Spleen (tissue), 11 donors: Measurements from ENCODE around the gene ZNF516. TPM values are rescaled to one million over a fixed set of nuclear protein-coding genes. Genes with fewer than 3 reads are reported as not detected.

ENCODE experiments used
- DNase-seq: peaks from one replicate; pipeline ENCODE4 v3.0.0-alpha.2; 2020
- H3K27ac ChIP-seq, 8 donors: fragments of 200-600 bp; sonication (generic) in 7 of 8; 1 replicate in 4 of 8; 2 replicates in 4 of 8; pipeline versions ENCODE4 v1.5.0 to v1.8.0; 2016 to 2021; ENCODE audit warnings: inconsistent platforms in 4 of 8, mild to moderate bottlenecking in 4 of 8, moderate library complexity in 1 of 8
- H3K27me3 ChIP-seq, 7 donors: fragments of 200-600 bp; sonication (generic) in 6 of 7; replicated peaks in 1 of 7; 1 replicate in 4 of 7; 2 replicates in 3 of 7; pipeline versions ENCODE4 v1.5.0 to v1.8.0; 2016 to 2021; ENCODE audit warnings: inconsistent platforms in 3 of 7, mild to moderate bottlenecking in 1 of 7
- H3K36me3 ChIP-seq, 6 donors: fragments of 200-600 bp; sonication (generic) in 5 of 6; 1 replicate in 4 of 6; 2 replicates in 2 of 6; pipeline versions ENCODE4 v1.5.0 to v1.8.0; 2016 to 2021; ENCODE audit warnings: inconsistent platforms in 2 of 6
- H3K4me1 ChIP-seq, 6 donors: fragments of 200-600 bp; sonication (generic) in 5 of 6; 1 replicate in 3 of 6; 2 replicates in 3 of 6; pipeline versions ENCODE4 v1.5.0 to v1.8.0; 2016 to 2021; ENCODE audit warnings: inconsistent platforms in 3 of 6
- H3K4me3 ChIP-seq, 8 donors: fragments of 200-600 bp; sonication (generic) in 7 of 8; 1 replicate in 4 of 8; 2 replicates in 4 of 8; pipeline versions ENCODE4 v1.5.0 to v1.8.0; 2016 to 2021; ENCODE audit warnings: inconsistent platforms in 4 of 8, mild to moderate bottlenecking in 4 of 8, moderate library complexity in 2 of 8
- H3K9me3 ChIP-seq, 8 donors: fragments of 200-600 bp; sonication (generic) in 7 of 8; 1 replicate in 4 of 8; 2 replicates in 4 of 8; pipeline versions ENCODE4 v1.5.0 to v1.8.0; 2016 to 2021; ENCODE audit warnings: inconsistent platforms in 4 of 8
- POLR2A ChIP-seq, 3 donors: fragments of 450-650 bp; IDR thresholded peaks; one replicate each; pipeline ENCODE4 v1.5.1; 2017; ENCODE audit warnings: antibody characterized with exemption in 3 of 3, mild to moderate bottlenecking in 1 of 3
- POLR2AphosphoS5 ChIP-seq, 3 donors: sonication (generic); formaldehyde crosslinking; IDR thresholded peaks; one replicate each; pipeline ENCODE4 v1.5.1; 2017; ENCODE audit warnings: antibody characterized with exemption in 3 of 3
- WGBS, 5 donors: extraction: QIAGEN DNeasy Blood & Tissue Kit in 3 of 5; methylation state at CpG; one replicate each; pipeline versions ENCODE4 v1.1.5 to v1.1.7; 2013 to 2018; 5-methylcytosine and 5-hydroxymethylcytosine counted together
- intact Hi-C: fragments of 100-400 bp; cut with DNase I; formaldehyde crosslinking; loops from one replicate; pipeline ENCODE4 v1.15.0; 2023; ENCODE audit warnings: low total_unique reads
- polyA plus RNA-seq, 3 donors: library from polyadenylated mRNA; stranded (reverse); fragments of 200-250 nt; gene quantifications; one replicate each; pipeline ENCODE4 v1.2.1, GENCODE V29; 2013
- total RNA-seq, 7 donors: library from RNA; depleted of rRNA in 3 of 7; stranded (reverse); fragments of >200 nt in 3 of 7; fragmentation: NEBNext Ultra II Directional in 4 of 7; extraction: Animal tissue kit (Norgen Biotek cat#: 25700) in 4 of 7; gene quantifications; one replicate each; pipeline versions ENCODE4 v1.1.0 to v1.2.1, GENCODE V29; 2016 to 2021
- TF ChIP-seq, protein P1 (sequence below), 11 experiments: fragments of 200-600 bp in 7 of 11; fragments of 450-650 bp in 4 of 11; sonication (generic) in 4 of 11; IDR thresholded peaks in 8 of 11; conservative IDR thresholded peaks in 3 of 11; 1 replicate in 7 of 11; 2 replicates in 4 of 11; pipeline versions ENCODE4 v1.4.0 to v1.8.0; 2016 to 2021; ENCODE audit warnings: antibody characterized with exemption in 11 of 11, inconsistent platforms in 4 of 11, mild to moderate bottlenecking in 1 of 11
- donor health status: healthy with polysubstance abuse.
- donor health status: DM: no; HTN: no; CAD: no; lungs with moderate emphysema.
- donor health status: DM: no; HTN: no; CAD: no.
- donor health status: Bipolar disorder and iron deficiency.
- donor health status: healthy.
- donor health status: DM: no; HTN: no; CAD: no.
- donor health status: DM: yes; HTN: yes; CAD: no.

ZNF516 gene
- total and polyA plus RNA-seq, 10 donors = 4.5 to 58.4 (median 40.0) TPM

DNA sequence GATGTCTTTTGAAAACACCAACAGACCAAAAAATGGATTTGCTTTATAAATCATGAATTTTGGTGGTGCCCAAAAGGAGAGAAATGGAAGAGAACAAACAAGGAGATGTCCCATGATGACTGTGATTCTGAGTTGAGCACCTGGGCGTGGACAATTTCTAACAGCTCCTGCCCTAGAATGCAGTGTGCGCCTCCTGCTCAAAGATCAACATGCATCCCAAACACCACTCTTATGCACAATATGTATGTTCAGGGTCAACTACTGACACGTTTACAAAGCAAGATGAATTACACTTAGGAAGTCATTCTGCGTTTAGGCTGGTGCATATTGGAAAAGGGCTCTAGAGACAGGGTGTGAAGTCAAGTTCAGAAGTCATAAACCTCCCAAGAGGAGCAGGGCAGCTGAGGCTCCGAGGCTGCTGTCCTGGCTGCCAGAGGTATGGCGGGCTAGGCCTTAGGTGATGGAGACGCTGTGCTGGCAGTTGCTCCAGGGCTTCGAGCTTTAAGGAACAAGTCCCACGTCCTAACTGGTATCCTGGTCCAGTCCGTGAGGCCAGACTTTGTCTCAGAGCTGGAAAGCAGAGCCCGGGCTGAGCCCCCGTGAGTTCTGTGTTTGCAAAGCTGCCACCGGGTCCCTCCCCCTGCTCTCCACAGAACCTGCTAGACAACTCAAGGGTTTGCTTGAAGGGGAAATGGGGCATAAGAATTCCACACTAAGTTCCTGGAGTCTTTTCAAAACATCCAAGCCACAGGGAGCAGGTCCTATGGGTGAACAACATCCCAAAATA is 74.0 kb downstream of the ZNF516 start:
- Histone ChIP-seq H3K4me1 (peaks cover 0 to 51% (median 9%) of the 10 kb centered on the region in 6 donors), H3K9me3 (no peaks in the 10 kb centered on the region), H3K4me3 (no peak overlapping the region), H3K36me3 (peaks cover 0 to 6% (median 0%) of the 10 kb centered on the region in 6 donors), H3K27ac (no peak overlapping the region), H3K27me3 (no peaks in the 10 kb centered on the region)
- intact Hi-C loops = no loop called here
- 85 to 88% (median 85%) methylated on average over 13 of the region's 13 CpGs for WGBS, 5 donors
- DNase-seq = no peak
- TF ChIP-seq POLR2AphosphoS5 (IDR thresholded peaks at IDR 0.05) (no peak), POLR2A (IDR thresholded peaks at IDR 0.05) (no peak)
- TF ChIP-seq, protein P1, sequence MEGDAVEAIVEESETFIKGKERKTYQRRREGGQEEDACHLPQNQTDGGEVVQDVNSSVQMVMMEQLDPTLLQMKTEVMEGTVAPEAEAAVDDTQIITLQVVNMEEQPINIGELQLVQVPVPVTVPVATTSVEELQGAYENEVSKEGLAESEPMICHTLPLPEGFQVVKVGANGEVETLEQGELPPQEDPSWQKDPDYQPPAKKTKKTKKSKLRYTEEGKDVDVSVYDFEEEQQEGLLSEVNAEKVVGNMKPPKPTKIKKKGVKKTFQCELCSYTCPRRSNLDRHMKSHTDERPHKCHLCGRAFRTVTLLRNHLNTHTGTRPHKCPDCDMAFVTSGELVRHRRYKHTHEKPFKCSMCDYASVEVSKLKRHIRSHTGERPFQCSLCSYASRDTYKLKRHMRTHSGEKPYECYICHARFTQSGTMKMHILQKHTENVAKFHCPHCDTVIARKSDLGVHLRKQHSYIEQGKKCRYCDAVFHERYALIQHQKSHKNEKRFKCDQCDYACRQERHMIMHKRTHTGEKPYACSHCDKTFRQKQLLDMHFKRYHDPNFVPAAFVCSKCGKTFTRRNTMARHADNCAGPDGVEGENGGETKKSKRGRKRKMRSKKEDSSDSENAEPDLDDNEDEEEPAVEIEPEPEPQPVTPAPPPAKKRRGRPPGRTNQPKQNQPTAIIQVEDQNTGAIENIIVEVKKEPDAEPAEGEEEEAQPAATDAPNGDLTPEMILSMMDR (IDR thresholded peaks at IDR 0.05 in 8 of 11, conservative IDR thresholded peaks at IDR 0.05 in 3 of 11) = no peak

DNA sequence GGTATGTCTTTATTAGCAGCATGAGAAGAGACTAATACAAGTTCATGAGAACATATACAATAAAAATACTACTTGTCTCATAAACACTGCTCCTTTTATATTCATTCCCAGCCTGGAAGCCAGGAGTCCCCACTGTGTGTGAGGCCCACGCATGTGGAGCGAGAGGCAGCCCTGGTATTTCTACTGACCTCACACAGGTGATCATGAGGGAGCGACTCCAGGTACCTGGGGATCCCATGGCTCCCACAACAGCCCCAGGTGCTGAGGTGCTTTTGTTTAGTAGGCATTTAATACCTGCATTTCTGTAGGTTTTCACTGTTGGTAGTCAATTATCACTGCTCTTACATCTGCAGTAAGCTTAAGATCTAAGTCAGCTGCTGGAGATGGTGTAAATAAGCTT is 75.2 kb downstream of the ZNF516 start:
- H3K36me3 ChIP-seq = peaks cover 0 to 6% (median 0%) of the 10 kb centered on the region in 6 donors
- peaks cover 0 to 51% (median 9%) of the 10 kb centered on the region in 6 donors for H3K4me1 ChIP-seq
- 90 to 100% (median 97%) methylated on average over 3 of the region's 3 CpGs for WGBS, 5 donors
- no peaks in the 10 kb centered on the region for H3K9me3 ChIP-seq
- no peak overlapping the region for H3K4me3 ChIP-seq
- intact Hi-C loops = no loop called here
- no peaks in the 10 kb centered on the region for H3K27me3 ChIP-seq
- H3K27ac ChIP-seq = no peak overlapping the region
- no peak for DNase-seq
- TF ChIP-seq, protein P1 (IDR thresholded peaks at IDR 0.05 in 8 of 11, conservative IDR thresholded peaks at IDR 0.05 in 3 of 11) = no peak

DNA sequence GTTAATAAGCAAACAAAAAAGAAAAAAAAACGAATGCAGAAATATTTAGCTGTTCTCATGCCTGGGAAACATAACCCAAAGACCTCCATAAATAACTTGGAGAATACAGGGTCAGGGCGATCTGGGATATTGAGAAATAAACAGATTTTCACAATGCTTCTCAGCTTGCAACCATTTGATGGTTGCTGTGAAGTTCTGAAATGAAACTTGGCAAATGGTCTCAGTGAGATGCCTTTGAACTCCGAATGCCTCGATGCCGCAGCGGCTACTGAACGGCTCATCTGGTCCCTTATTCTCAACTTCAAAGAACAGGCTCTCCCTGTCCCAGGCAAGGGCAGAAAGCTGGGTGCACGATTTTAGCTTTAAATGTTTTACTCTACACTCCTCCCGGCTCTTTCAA is 78.1 kb downstream of the ZNF516 start:
- Histone ChIP-seq H3K4me3 (no peak overlapping the region), H3K4me1 (peaks cover 0 to 61% (median 20%) of the 10 kb centered on the region in 6 donors), H3K27me3 (no peaks in the 10 kb centered on the region), H3K36me3 (peaks cover 0 to 6% (median 0%) of the 10 kb centered on the region in 6 donors), H3K9me3 (no peaks in the 10 kb centered on the region), H3K27ac (peak overlapping the region in 3 of 8 donors; percentile 2 to 33 (median 29))
- TF ChIP-seq POLR2A (IDR thresholded peaks at IDR 0.05) = no peak
- intact Hi-C loops = no loop called here
- 46 to 80% (median 57%) methylated on average over 9 of the region's 9 CpGs for WGBS, 5 donors
- no peak for DNase-seq

DNA sequence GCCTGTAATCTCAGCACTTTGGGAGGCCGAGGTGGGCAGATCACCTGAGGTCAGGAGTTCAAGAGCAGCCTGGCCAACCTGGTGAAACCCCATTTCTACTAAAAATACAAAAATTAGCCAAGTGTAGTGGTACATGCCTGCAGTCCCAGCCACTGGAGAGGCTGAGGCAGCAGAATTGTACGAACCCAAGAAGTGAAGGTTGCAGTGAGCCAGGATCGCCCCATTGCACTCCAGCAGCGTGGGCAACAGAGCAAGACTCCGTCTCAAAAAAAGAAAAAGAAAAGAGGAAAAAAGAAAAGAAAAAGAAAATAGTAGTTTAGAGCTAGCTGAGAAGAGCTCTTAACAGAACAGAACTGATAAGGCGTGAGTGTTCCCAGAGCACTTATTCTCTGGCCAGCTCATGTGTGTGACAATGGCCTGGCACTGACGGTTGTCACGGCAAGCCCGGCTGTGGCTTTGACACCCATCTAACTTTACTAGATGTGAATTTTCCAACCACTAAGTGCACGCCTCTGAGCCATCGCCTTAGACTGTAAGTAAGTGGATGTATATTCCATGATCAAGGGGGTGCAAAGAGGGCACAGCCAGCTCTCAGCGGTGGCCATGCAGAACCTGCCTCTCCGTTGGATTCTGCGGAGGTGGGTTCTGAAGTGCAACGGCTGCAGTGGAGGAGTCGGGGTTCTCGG is 80.0 kb downstream of the ZNF516 start:
- TF ChIP-seq POLR2AphosphoS5 (IDR thresholded peaks at IDR 0.05) (no peak), POLR2A (IDR thresholded peaks at IDR 0.05) (no peak)
- TF ChIP-seq, protein P1 (IDR thresholded peaks at IDR 0.05 in 8 of 11, conservative IDR thresholded peaks at IDR 0.05 in 3 of 11) = no peak
- no peak for DNase-seq
- peaks cover 0 to 2% (median 0%) of the 10 kb centered on the region in 6 donors for H3K36me3 ChIP-seq

More for the DNA sequence above, 80.0 kb downstream of the ZNF516 start:
- Histone ChIP-seq H3K4me1 (peaks cover 0 to 68% (median 28%) of the 10 kb centered on the region in 6 donors), H3K27ac (no peak overlapping the region), H3K27me3 (no peaks in the 10 kb centered on the region), H3K9me3 (no peaks in the 10 kb centered on the region), H3K4me3 (no peak overlapping the region)
- intact Hi-C loops = no loop called here
- WGBS, 5 donors = 89 to 94% (median 93%) methylated on average over 17 of the region's 17 CpGs
